Choroid plexus epithelial cell (primary cell): Measurements from ENCODE around the gene FRMD4A.

Source experiments
- DNase-seq: peaks from one replicate; pipeline ENCODE4 v3.0.0-alpha.2; 2010; ENCODE audit warnings: low read depth
- H3K4me3 ChIP-seq: 2 replicates; pipeline ENCODE4 v1.5.1; 2011; ENCODE audit warnings: low read depth, mild to moderate bottlenecking, control low read depth, low read length, moderate library complexity
- CTCF ChIP-seq: conservative IDR thresholded peaks from 2 replicates; pipeline ENCODE4 v1.5.1; 2011; ENCODE audit warnings: low read depth, mild to moderate bottlenecking, control low read depth, inconsistent platforms, low read length, moderate library complexity

Gene FRMD4A

GRCh38 chr10:13893926-13894325 is 436.8 kb downstream of the FRMD4A start:
- no peak for TF ChIP-seq CTCF
- no peak for DNase-seq
- no peak overlapping the region for H3K4me3 ChIP-seq

- no peak overlapping the region for H3K4me3 ChIP-seq
- DNase-seq: no peak
- no peak for TF ChIP-seq CTCF
Measured at GRCh38 chr10:13892871-13893270, 437.9 kb downstream of the FRMD4A start.

- DNase-seq: no peak
- peak overlapping the region; percentile 58 for H3K4me3 ChIP-seq
- no peak for TF ChIP-seq CTCF
Measured at GRCh38 chr10:13892001-13892491, 438.7 kb downstream of the FRMD4A start.

GRCh38 chr10:13891128-13892000 is 439.4 kb downstream of the FRMD4A start:
- DNase-seq: peak; percentile 28
- TF ChIP-seq CTCF: no peak
- peak overlapping the region; percentile 58 for H3K4me3 ChIP-seq

GRCh38 chr10:13890233-13891127 is 440.2 kb downstream of the FRMD4A start:
- no peak for TF ChIP-seq CTCF
- peak; percentile 59 for DNase-seq
- peak overlapping the region; percentile 58 for H3K4me3 ChIP-seq

GRCh38 chr10:13887761-13888160 is 443.0 kb downstream of the FRMD4A start:
- DNase-seq: no peak
- no peak overlapping the region for H3K4me3 ChIP-seq
- TF ChIP-seq CTCF: no peak
